Caco-2 (cell line): ENCODE data around the gene IKBKE. TPM values are rescaled to one million over a fixed set of nuclear protein-coding genes. Genes with fewer than 3 reads are reported as not detected.

Experiments
- microRNA-seq: library from miRNA; unstranded; fragments of <30 nt; microRNA quantifications from one replicate; pipeline ENCODE4 v1.2.0, GENCODE V29; 2022
- total RNA-seq: library from RNA; stranded (reverse); gene quantifications from 2 replicates; pipeline ENCODE4 v1.2.3, GENCODE V29; 2022

Gene IKBKE
- total RNA-seq, 1 experiment from 2014 or later, result 9.0 TPM

Small RNAs within 50 kb of the gene (microRNA-seq; reads per million reads assigned to microRNA genes)
- 0.74 reads per million for gene MIR6769B

Other genes starting within 250 kb of the IKBKE start
- 0.86 and 1.3 TPM in 2 replicates for gene RASSF5, start 37.1 kb downstream of the IKBKE start, total RNA-seq
- 37.9 and 39.6 TPM in 2 replicates for gene EIF2D, start 142.0 kb downstream of the IKBKE start, total RNA-seq
- 0.16 TPM in 1 of 2 replicates, not detected in the other for gene DYRK3, start 165.1 kb downstream of the IKBKE start, total RNA-seq
- 88.2 and 96.8 TPM in 2 replicates for gene MAPKAPK2, start 214.4 kb downstream of the IKBKE start, total RNA-seq